IPS-NIHi11 (cell line): Measurements from ENCODE around the gene AKAP13.
"Not testable (repeated sequence)": the region's sequence is repeated elsewhere in the genome, so short reads cannot be mapped to it uniquely, and the experiment has no call there.

Source experiments
- DNase-seq: peaks from one replicate; pipeline ENCODE4 v3.0.0; 2012; ENCODE audit warnings: mixed read lengths, low spot score

AKAP13 gene

DNA sequence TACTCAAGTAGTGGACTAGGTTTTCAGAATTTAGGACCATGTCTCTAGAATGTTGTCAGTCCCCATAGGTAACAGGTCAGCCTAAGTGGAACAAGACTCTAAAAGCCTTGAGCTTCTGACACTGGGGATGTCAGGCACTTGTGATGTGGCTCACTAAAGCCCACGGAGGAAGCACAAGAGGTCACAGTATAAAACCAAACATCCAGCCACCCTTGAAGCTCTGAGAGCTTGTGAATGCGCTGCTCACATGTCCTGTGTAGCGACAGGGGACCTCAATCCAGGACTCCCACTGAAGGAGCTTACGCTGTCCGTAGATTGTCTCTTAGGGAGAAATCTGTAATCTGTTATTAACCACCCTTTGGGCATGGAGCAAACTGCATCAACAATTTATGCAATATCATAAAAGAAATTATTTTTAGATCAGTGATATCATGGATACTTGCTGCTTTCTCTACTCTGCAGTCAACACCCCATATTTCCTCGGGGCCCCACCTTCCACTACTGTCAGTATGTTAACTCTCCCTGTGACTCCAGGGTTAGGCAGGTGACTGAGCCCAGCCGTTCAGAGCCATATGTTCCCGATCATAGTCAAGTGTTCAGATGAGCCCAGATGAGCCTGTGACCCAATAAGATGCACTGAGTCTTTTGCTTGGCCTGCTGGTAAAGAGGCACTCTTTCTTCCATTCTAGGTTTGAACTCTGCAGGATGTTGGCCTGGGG, 32.2 kb upstream of the AKAP13 start:
- DNase-seq: not testable (repeated sequence)

- not testable (repeated sequence) for DNase-seq
Measured at GRCh38 chr15:85349062-85349461, 31.3 kb upstream of the AKAP13 start.

DNA sequence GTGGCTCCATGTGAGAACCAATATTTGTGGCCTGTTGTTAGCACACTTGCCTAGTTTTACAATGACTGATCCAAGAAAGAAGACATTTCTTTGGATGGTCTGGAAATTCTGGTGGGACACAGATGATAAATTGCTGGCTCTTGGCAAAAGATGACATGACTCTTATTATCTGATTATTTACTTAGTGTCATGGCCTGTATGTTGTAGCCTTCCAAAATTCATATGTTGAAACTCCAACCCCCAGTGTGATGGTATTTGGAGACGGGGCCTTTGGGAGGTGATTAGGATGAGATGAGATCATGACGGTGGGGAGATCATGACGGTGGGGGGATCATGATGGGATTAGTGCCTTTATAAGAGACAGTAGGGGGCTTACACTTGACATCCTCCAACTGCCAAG, 30.0 kb upstream of the AKAP13 start:
- no peak for DNase-seq

DNA sequence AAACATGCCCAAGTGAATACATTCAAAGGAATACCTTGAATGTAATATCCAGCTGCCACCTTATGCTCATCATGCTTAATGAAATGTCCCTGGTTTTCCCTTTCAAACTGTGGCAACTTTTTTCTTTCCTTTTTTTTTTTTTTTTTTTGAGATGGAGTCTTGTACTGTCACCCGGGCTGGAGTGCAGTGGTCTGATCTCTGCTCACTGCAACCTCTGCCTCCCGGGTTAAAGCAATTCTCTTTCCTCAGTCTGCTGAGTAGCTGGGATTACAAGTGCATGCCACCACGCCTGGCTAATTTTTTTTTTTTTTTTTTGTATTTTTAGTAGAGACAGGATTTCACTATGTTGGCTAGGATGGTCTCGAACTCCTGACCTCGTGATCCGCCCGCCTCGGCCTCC, 28.9 kb upstream of the AKAP13 start:
- not testable (repeated sequence) for DNase-seq

- no peak for DNase-seq
Measured at GRCh38 chr15:85351965-85352364, 28.4 kb upstream of the AKAP13 start.

GRCh38 chr15:85353516-85353915, 26.9 kb upstream of the AKAP13 start:
- DNase-seq: no peak

DNA sequence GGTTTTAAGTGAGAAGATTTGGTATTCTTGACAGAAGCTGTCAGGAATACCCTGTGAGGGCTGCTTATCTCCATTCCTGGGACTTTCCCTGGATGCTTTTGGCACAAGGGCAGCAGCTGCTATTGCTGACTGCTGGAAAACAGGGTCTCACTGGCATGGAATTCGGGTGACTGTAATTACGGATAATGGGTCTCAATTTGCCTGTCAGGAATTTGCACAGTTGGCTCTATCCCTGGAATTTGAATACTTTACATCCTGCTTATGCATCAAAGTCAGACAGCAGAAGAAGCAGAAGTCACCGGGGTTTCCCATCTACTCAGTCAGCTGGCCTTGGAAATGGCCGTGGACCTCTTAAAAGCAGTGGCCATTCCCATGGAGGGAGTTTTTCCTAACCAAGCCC, 25.9 kb upstream of the AKAP13 start:
- no peak for DNase-seq

DNA sequence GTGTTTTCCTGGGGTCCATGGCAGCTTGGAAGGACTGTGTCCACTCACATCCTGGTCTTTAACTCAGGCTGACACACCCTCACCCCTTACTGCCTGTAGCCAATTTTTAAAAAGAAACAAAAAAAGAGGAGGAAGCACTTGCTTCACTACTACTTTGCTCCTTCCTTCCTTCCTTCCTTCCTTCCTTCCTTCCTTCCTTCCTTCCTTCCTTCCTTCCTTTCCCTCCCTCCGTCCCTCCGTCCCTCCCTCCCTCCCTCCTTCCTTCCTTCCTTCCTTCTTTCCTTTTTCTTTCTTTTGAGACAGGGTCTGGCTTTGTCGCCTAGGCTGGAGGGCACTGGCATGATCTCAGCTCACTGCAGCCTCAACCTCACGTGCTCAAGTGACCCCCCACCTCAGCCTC, 25.5 kb upstream of the AKAP13 start:
- DNase-seq: no peak

DNA sequence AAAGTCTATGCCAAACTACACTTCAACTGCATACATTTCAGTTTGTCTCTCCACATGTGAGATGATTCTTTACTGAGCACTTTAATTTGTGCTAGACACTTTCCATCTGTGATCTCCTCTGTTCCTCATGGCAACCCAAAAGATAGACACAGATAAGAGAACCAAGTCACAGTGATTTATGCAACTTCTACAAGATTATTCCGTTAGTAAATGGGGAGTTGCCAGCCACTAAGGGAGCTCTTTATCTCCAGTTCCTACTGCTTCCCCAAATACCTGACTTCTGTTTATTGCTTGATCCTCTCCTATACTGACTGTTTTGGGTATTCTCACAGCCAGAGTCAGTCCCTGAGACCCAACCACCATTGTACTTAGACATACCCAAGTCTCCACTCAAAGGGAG, 24.1 kb upstream of the AKAP13 start:
- no peak for DNase-seq

DNA sequence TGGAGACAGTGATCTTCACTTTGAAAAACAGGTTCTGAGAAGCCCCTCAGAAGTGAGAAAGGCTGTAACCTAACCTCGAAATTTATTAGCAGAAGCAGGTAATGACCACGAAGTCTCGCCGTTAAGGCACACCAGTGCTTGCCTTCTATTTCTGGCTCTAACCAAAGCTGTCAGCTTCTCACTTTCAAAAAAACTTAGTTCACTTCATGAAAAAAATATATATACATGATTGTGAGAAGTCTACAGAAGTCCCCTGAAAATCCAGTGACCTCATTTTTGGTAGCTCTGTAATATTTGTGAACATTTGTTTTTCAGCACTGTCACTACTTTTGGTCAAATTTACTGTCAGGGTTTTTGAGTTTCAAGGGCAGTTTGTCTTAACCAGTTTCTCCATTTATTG, 19.1 kb upstream of the AKAP13 start:
- DNase-seq: no peak

- DNase-seq: no peak
Measured at GRCh38 chr15:85362436-85363081, 17.8 kb upstream of the AKAP13 start.

- DNase-seq: no peak
Measured at GRCh38 chr15:85365980-85366379, 14.4 kb upstream of the AKAP13 start.

- no peak for DNase-seq
Measured at GRCh38 chr15:85367741-85368140, 12.7 kb upstream of the AKAP13 start.

DNA sequence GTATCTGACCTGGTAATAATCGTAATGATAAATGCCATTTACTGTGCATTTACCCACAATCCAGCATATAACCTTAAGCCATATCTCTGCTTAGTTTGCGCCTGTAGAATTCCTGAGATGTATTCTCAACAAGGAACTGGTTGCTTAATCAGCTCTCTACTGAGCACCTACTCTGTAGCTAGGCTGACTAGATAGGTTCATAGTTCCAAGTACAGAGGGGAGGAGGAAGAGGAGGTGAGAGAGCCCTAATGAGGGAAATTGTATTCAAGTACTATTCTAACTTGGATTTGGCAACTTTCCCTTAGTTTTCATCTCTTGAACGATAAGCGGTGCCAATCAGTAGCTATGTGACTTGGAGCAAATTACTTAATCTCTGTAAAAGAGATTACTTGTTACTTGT, 5.6 kb upstream of the AKAP13 start:
- DNase-seq: no peak

DNA sequence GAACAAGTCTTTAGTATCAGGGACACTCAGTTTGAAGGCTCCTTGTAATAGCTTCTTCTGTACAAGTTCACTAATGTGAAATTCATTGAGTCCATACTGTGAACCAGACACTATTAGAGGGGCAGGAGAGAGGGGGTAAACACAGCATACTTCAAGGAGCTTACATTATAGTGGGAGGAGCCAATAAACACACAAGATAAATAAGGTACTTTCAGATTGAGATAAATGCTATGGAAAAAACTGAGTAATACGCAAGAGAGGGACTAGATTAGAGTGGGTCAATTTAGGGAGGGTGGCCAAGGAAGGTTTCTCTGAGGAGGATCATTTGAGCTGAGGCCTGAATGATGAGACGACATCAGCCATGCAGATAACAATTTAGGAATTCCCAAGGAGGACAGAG, 3.1 kb upstream of the AKAP13 start:
- no peak for DNase-seq

GRCh38 chr15:85377986-85378385, 2.4 kb upstream of the AKAP13 start:
- no peak for DNase-seq

DNA sequence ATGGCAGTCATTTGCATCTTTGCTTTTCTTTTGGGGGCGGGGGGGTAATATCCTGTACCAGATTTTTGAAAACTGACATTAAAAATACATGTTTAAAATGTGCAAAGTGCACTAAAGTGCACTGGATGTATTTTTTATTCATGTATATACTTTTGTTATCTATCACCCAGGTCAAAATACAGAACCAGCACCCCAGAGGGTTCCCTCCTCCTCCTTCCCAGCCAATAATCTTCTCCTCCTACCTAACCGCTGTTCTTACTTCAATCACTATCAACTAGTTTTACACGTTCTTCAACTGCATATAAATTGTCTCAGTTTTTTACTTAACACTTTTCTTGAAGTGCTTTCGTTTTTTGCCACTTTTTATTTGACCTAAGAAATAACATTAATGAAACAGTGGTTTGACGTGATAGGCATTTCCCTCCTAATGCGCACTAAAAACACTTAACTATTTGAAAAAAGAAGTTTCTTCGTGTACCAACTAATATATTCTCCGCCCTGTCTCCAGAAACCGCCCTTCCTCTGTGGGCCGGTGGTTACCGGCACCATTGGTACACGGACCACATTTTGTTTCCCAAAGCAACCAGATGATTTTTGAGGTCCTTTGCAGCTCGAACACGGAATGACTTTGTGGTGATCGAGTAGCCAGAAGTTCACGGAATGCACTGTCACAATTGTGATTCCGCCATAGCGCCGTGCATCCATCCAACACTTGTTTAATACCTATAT, 836 bp upstream of the AKAP13 start:
- no peak for DNase-seq

DNA sequence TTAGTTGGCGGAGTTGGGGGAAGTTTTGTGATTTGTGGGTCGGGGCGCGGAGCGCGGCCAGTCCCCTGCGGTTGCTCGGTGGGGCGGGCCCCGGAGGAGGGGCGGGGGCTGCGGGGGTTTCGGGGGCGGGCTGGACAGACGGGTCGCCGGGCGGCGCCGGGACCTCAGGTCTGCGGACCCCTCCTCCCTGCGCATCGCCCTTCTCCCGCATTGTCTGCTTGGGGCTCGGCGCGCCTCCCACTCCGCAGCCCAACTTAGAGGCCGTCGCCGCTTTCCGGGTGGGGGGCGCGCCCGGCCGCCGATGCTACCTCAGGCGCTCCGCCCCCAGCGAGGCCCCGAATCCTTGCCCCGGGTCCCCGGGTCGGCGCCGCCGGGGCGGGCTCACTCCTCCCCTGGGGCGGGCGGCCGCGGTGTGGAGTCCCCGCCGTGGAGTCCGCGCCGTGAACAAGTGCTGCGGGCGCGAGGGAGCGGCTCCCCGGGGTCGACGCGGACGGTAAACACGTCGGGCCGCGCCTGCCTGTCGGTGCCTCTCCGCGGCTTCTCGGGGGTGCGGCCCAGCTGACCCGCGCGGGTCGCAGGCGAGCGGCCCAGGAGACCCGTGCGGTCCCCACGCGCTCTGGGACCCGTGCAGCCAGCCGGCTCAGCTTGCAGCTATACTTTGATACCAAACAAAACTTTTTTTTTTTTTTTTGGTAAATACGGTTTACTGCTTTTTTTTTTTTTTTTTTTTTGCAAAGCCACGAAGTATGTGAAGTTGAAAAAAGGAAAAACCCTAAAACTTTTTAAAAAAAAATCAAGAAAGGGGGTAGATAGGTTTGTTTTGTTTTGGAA, 624 bp downstream of the AKAP13 start:
- peak; percentile 84 for DNase-seq

- no peak for DNase-seq
Measured at GRCh38 chr15:85381850-85382751, 1.7 kb downstream of the AKAP13 start.

DNA sequence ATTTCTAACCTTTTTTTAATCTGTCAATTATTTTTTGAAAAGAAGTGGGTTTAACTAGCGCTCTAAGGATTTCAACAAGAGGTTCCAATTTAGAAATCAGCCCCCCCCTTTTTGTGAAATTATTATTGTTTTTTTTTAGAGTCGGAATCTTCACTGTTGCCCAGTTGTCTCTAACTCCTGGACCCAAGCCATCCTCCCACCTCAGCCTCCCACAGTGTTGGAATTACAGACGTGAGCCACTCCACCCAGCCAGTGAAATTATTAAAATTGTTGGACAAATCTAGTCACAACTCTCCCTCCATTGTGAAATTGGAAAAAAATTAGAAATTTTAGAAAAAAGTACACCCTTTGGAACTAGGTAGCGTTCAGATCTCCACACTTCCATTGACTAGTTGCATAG, 2.5 kb downstream of the AKAP13 start:
- DNase-seq: no peak

- DNase-seq: no peak
Measured at GRCh38 chr15:85383470-85384148, 3.2 kb downstream of the AKAP13 start.
